Transverse colon (tissue), 4 donors: ENCODE measurements around the gene SLC6A11. TPM values are rescaled to one million over a fixed set of nuclear protein-coding genes. Genes with fewer than 3 reads are reported as not detected.

Source experiments
- DNase-seq: peaks from one replicate; pipeline ENCODE4 v3.0.0-alpha.2; 2019
- H3K27ac ChIP-seq, 4 donors: fragments of 200-600 bp; sonication (generic); 2 replicates each; pipeline ENCODE4 v1.5.1; 2016 to 2018; ENCODE audit warnings: inconsistent platforms in 4 of 4
- H3K27me3 ChIP-seq: fragments of 200-600 bp; sonication (generic); 2 replicates; pipeline ENCODE4 v1.5.1; 2017; ENCODE audit warnings: inconsistent platforms
- H3K36me3 ChIP-seq, 4 donors: fragments of 200-600 bp; sonication (generic); 2 replicates each; pipeline ENCODE4 v1.5.1; 2017 to 2019; ENCODE audit warnings: inconsistent platforms in 4 of 4
- H3K4me1 ChIP-seq, 4 donors: fragments of 200-600 bp; sonication (generic); 2 replicates each; pipeline ENCODE4 v1.5.1; 2017 to 2020; ENCODE audit warnings: inconsistent platforms in 4 of 4
- H3K4me3 ChIP-seq, 4 donors: fragments of 200-600 bp; sonication (generic); 1 replicate in 1 of 4; 2 replicates in 3 of 4; pipeline versions ENCODE4 v1.5.1 to v1.6.1; 2017 to 2019; ENCODE audit warnings: inconsistent platforms in 4 of 4
- H3K9me3 ChIP-seq, 2 donors: fragments of 200-600 bp; sonication (generic); 2 replicates each; pipeline ENCODE4 v1.5.1; 2017 to 2019; ENCODE audit warnings: inconsistent platforms in 2 of 2
- CTCF ChIP-seq, 5 experiments: fragments of 200-600 bp in 3 of 5; fragments of 450-650 bp in 2 of 5; sonication (generic) in 3 of 5; IDR thresholded peaks; 1 replicate in 2 of 5; 2 replicates in 3 of 5; pipeline ENCODE4 v1.5.1; 2016 to 2017; ENCODE audit warnings: antibody characterized with exemption in 5 of 5, inconsistent platforms in 3 of 5, mild to moderate bottlenecking in 2 of 5, moderate library complexity in 1 of 5
- EP300 ChIP-seq: sonication (generic); formaldehyde crosslinking; IDR thresholded peaks from one replicate; pipeline ENCODE4 v1.6.1; 2017; ENCODE audit warnings: antibody characterized with exemption, low read depth
- POLR2A ChIP-seq: fragments of 450-650 bp; IDR thresholded peaks from one replicate; pipeline ENCODE4 v1.6.1; 2016; ENCODE audit warnings: antibody characterized with exemption, mild to moderate bottlenecking, moderate library complexity
- POLR2AphosphoS5 ChIP-seq, 3 donors: sonication (generic); formaldehyde crosslinking; IDR thresholded peaks; one replicate each; pipeline ENCODE4 v1.6.1; 2016; ENCODE audit warnings: antibody characterized with exemption in 3 of 3
- WGBS, 2 donors: methylation state at CpG; one replicate each; pipeline ENCODE4 v1.1.5; 2018; ENCODE audit warnings: low coverage in 1 of 2; 5-methylcytosine and 5-hydroxymethylcytosine counted together
- in situ Hi-C, 4 donors: fragments of 200-750 bp; cut with MboI; loops; one replicate each; pipeline versions ENCODE4 v1.15.0 to v1.15.1; 2017; ENCODE audit warnings: low sequenced_read_pairs in 3 of 4, low pct_ligation_motif_present in 1 of 4, low pct_unique_long_range_greater_than_20kb in 1 of 4
- intact Hi-C: fragments of 100-400 bp; cut with DNase I; formaldehyde crosslinking; loops from one replicate; pipeline ENCODE4 v1.15.1; 2023; ENCODE audit warnings: low total_unique reads
- total RNA-seq, 4 donors: library from RNA; depleted of rRNA; stranded (reverse); fragments of >200 nt; gene quantifications; one replicate each; pipeline ENCODE4 v1.1.0, GENCODE V29; 2016

The SLC6A11 gene
- total RNA-seq, 4 donors from 2014 or later: not detected

GRCh38 chr3:10837849-10838248, 21.8 kb downstream of the SLC6A11 start:
- 74% methylated on average over 8 of the region's 8 CpGs; no CpG with 5 or more reads in 1 of the 2 donors for WGBS, 2 donors
- no peak for DNase-seq
- intact Hi-C loops: no loop called here
- no peaks in the 10 kb centered on the region for H3K27me3 ChIP-seq
- no peak overlapping the region for H3K27ac ChIP-seq
- in situ Hi-C loops: no loop called here
- H3K4me1 ChIP-seq: no peaks in the 10 kb centered on the region
- no peaks in the 10 kb centered on the region for H3K9me3 ChIP-seq
- H3K4me3 ChIP-seq: no peak overlapping the region
- no peak for TF ChIP-seq EP300
- TF ChIP-seq POLR2A: no peak
- TF ChIP-seq POLR2AphosphoS5 (IDR thresholded peaks at IDR 0.05): no peak
- no peak for TF ChIP-seq CTCF (IDR thresholded peaks at IDR 0.05)
- H3K36me3 ChIP-seq: no peaks in the 10 kb centered on the region

- Histone ChIP-seq H3K27me3 (no peaks in the 10 kb centered on the region), H3K4me3 (no peak overlapping the region), H3K36me3 (no peaks in the 10 kb centered on the region), H3K9me3 (no peaks in the 10 kb centered on the region), H3K27ac (no peak overlapping the region), H3K4me1 (no peaks in the 10 kb centered on the region)
- intact Hi-C loops (no loop called here), in situ Hi-C loops (no loop called here)
- no peak for DNase-seq
- WGBS, 2 donors: 70 to 75% methylated on average over 2 to 4 of the region's 4 CpGs
- TF ChIP-seq POLR2AphosphoS5 (IDR thresholded peaks at IDR 0.05) (no peak), CTCF (IDR thresholded peaks at IDR 0.05) (no peak)
These were observed 23.1 kb downstream of the SLC6A11 start for GRCh38 chr3:10839167-10839566.

GRCh38 chr3:10841100-10841499, 25.1 kb downstream of the SLC6A11 start:
- in situ Hi-C loops: no loop called here
- H3K27me3 ChIP-seq: no peaks in the 10 kb centered on the region
- no peaks in the 10 kb centered on the region for H3K36me3 ChIP-seq
- WGBS, 2 donors: 49 to 68% methylated on average over 2 to 4 of the region's 4 CpGs
- H3K4me1 ChIP-seq: no peaks in the 10 kb centered on the region
- no peak overlapping the region for H3K27ac ChIP-seq
- no peak for TF ChIP-seq CTCF (IDR thresholded peaks at IDR 0.05)
- TF ChIP-seq EP300: no peak
- TF ChIP-seq POLR2AphosphoS5 (IDR thresholded peaks at IDR 0.05): no peak
- TF ChIP-seq POLR2A: no peak
- intact Hi-C loops: no loop called here
- DNase-seq: no peak
- H3K9me3 ChIP-seq: no peaks in the 10 kb centered on the region
- H3K4me3 ChIP-seq: no peak overlapping the region

GRCh38 chr3:10843378-10843777, 27.4 kb downstream of the SLC6A11 start:
- Histone ChIP-seq H3K4me3 (no peak overlapping the region), H3K36me3 (no peaks in the 10 kb centered on the region), H3K9me3 (no peaks in the 10 kb centered on the region), H3K4me1 (no peaks in the 10 kb centered on the region), H3K27me3 (no peaks in the 10 kb centered on the region), H3K27ac (no peak overlapping the region)
- intact Hi-C loops (no loop called here), in situ Hi-C loops (no loop called here)
- DNase-seq: no peak
- TF ChIP-seq EP300 (no peak), CTCF (IDR thresholded peaks at IDR 0.05) (no peak), POLR2AphosphoS5 (IDR thresholded peaks at IDR 0.05) (no peak), POLR2A (no peak)
- WGBS, 2 donors: 72 to 77% methylated on average over 3 of the region's 3 CpGs
